Endodermal cell (in vitro differentiated cells): Measurements from ENCODE around the gene RPL21. TPM values are rescaled to one million over a fixed set of nuclear protein-coding genes. Genes with fewer than 3 reads are reported as not detected.

ENCODE experiments used
- DNase-seq: peaks from one replicate; pipeline ENCODE4 v3.0.0-alpha.2; 2017
- H3K27ac ChIP-seq: 2 replicates; pipeline ENCODE4 v1.5.1; 2013; ENCODE audit warnings: mild to moderate bottlenecking, low read depth, low read length, moderate library complexity
- H3K27me3 ChIP-seq: 2 replicates; pipeline ENCODE4 v1.6.1; 2013; ENCODE audit warnings: mild to moderate bottlenecking, low read length, moderate library complexity; ENCODE audit not compliant: insufficient read depth, control insufficient read depth, poor library complexity, severe bottlenecking
- H3K36me3 ChIP-seq: 2 replicates; pipeline ENCODE4 v1.7.0; 2013; ENCODE audit warnings: mild to moderate bottlenecking, low read length, moderate library complexity; ENCODE audit not compliant: control insufficient read depth, insufficient read depth
- H3K4me1 ChIP-seq: one replicate; pipeline ENCODE4 v1.7.0; 2013; ENCODE audit warnings: low read length; ENCODE audit not compliant: control insufficient read depth, insufficient read depth
- H3K4me3 ChIP-seq: 2 replicates; pipeline ENCODE4 v1.5.1; 2013; ENCODE audit warnings: mild to moderate bottlenecking, low read length, moderate library complexity
- H3K9ac ChIP-seq: 2 replicates; pipeline ENCODE4 v1.6.1; 2013; ENCODE audit warnings: mild to moderate bottlenecking, low read length, moderate library complexity; ENCODE audit not compliant: poor library complexity, severe bottlenecking; ENCODE audit errors: extremely low read depth
- H3K9me3 ChIP-seq: 2 replicates; pipeline ENCODE4 v1.6.1; 2013; ENCODE audit warnings: mild to moderate bottlenecking, low read length, moderate library complexity; ENCODE audit not compliant: control insufficient read depth
- H3K27ac Mint-ChIP-seq: 2 replicates; pipeline ENCODE4 v1.8.0; 2020; ENCODE audit warnings: mixed read lengths
- H3K27me3 Mint-ChIP-seq: 2 replicates; pipeline ENCODE4 v1.8.0; 2021; ENCODE audit warnings: mild to moderate bottlenecking, mixed read lengths; ENCODE audit not compliant: insufficient read depth
- H3K36me3 Mint-ChIP-seq: 2 replicates; pipeline ENCODE4 v1.8.0; 2020; ENCODE audit warnings: low read depth, mixed read lengths
- H3K4me1 Mint-ChIP-seq: 2 replicates; pipeline ENCODE4 v1.8.0; 2020; ENCODE audit warnings: mixed read lengths
- H3K4me3 Mint-ChIP-seq: 2 replicates; pipeline ENCODE4 v1.8.0; 2020; ENCODE audit warnings: mild to moderate bottlenecking, moderate library complexity, mixed read lengths
- H3K9me3 Mint-ChIP-seq: 2 replicates; pipeline ENCODE4 v1.8.0; 2020; ENCODE audit warnings: mild to moderate bottlenecking, mixed read lengths
- WGBS, 2 experiments: methylation state at CpG; one replicate each; pipeline versions ENCODE4 v1.1.5 to v1.1.7; 2013; ENCODE audit warnings: missing lambda C conversion rate in 2 of 2, mixed read lengths in 1 of 2; ENCODE audit not compliant: insufficient coverage in 1 of 2, insufficient read length in 1 of 2; 5-methylcytosine and 5-hydroxymethylcytosine counted together
- total RNA-seq, 2 donors: library from RNA; stranded (reverse); fragmentation: NEBNext Ultra II Directional in 1 of 2; extraction: Animal tissue kit (Norgen Biotek cat#: 25700) in 1 of 2; gene quantifications; 2 replicates in 1 of 2; 3 replicates in 1 of 2; pipeline ENCODE4 v1.2.1, GENCODE V29; 2021
- TF ChIP-seq, protein P1 (sequence below): fragments of 200-600 bp; sonication (generic); conservative IDR thresholded peaks from 2 replicates; pipeline ENCODE4 v1.5.0; 2021; ENCODE audit warnings: antibody characterized with exemption, mild to moderate bottlenecking

RPL21 gene
- total RNA-seq, 2 donors from 2014 or later: 882 to 975 TPM

DNA sequence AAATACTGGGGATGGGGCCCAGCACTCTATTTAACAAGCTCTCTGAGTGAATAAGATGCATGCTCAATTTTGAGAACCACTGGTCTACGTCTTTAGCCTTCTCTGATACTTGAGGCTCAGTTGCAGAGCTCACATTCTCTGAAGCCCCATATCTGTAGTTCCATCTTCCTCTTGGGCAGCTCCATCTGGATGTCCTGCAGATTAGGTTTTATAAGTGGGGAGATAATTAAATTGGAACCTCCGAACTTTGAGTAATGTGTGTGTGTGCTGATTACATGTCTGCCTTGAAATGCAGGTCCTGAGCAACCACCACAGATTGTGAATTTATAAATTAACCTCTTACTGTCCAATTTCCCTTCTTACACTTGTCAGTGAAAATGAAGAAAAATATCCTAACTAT, 12.1 kb downstream of the RPL21 start:
- peaks cover 23% of the 10 kb centered on the region for H3K36me3 ChIP-seq
- no peak overlapping the region for H3K4me3 Mint-ChIP-seq
- no peak overlapping the region for H3K9ac ChIP-seq
- H3K27me3 ChIP-seq: no peaks in the 10 kb centered on the region
- no peaks in the 10 kb centered on the region for H3K4me1 ChIP-seq
- TF ChIP-seq, protein P1, sequence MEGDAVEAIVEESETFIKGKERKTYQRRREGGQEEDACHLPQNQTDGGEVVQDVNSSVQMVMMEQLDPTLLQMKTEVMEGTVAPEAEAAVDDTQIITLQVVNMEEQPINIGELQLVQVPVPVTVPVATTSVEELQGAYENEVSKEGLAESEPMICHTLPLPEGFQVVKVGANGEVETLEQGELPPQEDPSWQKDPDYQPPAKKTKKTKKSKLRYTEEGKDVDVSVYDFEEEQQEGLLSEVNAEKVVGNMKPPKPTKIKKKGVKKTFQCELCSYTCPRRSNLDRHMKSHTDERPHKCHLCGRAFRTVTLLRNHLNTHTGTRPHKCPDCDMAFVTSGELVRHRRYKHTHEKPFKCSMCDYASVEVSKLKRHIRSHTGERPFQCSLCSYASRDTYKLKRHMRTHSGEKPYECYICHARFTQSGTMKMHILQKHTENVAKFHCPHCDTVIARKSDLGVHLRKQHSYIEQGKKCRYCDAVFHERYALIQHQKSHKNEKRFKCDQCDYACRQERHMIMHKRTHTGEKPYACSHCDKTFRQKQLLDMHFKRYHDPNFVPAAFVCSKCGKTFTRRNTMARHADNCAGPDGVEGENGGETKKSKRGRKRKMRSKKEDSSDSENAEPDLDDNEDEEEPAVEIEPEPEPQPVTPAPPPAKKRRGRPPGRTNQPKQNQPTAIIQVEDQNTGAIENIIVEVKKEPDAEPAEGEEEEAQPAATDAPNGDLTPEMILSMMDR: no peak
- H3K27me3 Mint-ChIP-seq: peaks cover 16% of the 10 kb centered on the region
- no peak for DNase-seq
- H3K27ac ChIP-seq: peak overlapping the region; percentile 68
- H3K27ac Mint-ChIP-seq: no peak overlapping the region
- peaks cover 20% of the 10 kb centered on the region for H3K36me3 Mint-ChIP-seq
- no peaks in the 10 kb centered on the region for H3K9me3 ChIP-seq
- WGBS, 2 experiments: 80 to 87% methylated on average over 2 of the region's 2 CpGs
- H3K4me1 Mint-ChIP-seq: no peaks in the 10 kb centered on the region
- H3K9me3 Mint-ChIP-seq: no peaks in the 10 kb centered on the region
- no peak overlapping the region for H3K4me3 ChIP-seq

DNA sequence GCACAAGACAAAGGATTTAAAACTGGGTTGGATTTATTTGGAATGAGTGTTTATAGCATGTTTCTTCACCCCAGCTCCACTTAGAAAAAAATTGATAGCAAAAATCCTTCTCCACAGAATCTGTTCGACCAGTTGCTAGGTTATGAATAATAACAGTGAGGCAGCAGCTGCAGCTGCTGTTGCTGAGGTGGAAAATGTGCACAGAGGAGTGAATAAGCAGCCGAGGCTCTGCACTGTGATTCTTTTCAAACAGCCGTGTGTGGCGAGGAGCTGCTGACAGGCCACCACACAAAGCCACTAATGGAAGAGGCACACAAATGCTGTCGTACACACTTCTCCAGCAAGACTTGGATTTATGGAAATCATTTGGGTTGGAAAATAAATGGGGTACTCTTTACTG, 12.8 kb downstream of the RPL21 start:
- Histone ChIP-seq H3K9ac (no peak overlapping the region), H3K9me3 (no peaks in the 10 kb centered on the region), H3K4me3 (no peak overlapping the region), H3K27ac (peak overlapping the region; percentile 68), H3K36me3 (peaks cover 16% of the 10 kb centered on the region), H3K27me3 (peaks cover 3% of the 10 kb centered on the region), H3K4me1 (no peaks in the 10 kb centered on the region)
- TF ChIP-seq, protein P1: no peak
- peaks cover 21% of the 10 kb centered on the region for H3K27me3 Mint-ChIP-seq
- H3K4me1 Mint-ChIP-seq: no peaks in the 10 kb centered on the region
- peaks cover 13% of the 10 kb centered on the region for H3K36me3 Mint-ChIP-seq
- no peak for DNase-seq
- no peak overlapping the region for H3K27ac Mint-ChIP-seq
- H3K9me3 Mint-ChIP-seq: no peaks in the 10 kb centered on the region
- H3K4me3 Mint-ChIP-seq: no peak overlapping the region
- 60 to 93% methylated on average over 1 to 5 of the region's 5 CpGs for WGBS, 2 experiments

DNA sequence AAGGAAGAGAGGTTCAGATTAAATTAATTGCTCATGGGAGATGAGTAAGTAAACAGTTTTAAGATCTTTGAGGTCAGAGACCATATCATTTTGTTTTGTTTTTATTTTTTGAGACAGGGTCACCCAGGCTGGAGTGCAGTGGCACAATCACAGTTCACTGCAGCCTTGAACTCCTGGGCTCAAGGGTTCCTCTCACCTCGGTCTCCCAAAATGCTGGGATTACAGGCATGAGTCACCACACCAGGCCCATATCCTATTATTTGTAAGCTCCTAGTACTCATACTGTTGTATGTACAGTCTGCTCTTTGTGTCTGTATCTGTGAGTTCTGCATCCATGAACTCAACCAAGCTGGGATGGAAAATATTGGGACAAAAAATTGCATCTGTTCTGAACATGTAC, 13.3 kb downstream of the RPL21 start:
- peaks cover 26% of the 10 kb centered on the region for H3K27me3 Mint-ChIP-seq
- TF ChIP-seq, protein P1: no peak
- H3K9me3 Mint-ChIP-seq: no peaks in the 10 kb centered on the region
- no peak for DNase-seq
- H3K27ac Mint-ChIP-seq: no peak overlapping the region
- WGBS, 2 experiments: 81 to 100% methylated on average over 1 of the region's 1 CpG
- no peaks in the 10 kb centered on the region for H3K4me1 ChIP-seq
- no peak overlapping the region for H3K9ac ChIP-seq
- no peak overlapping the region for H3K4me3 ChIP-seq
- H3K4me3 Mint-ChIP-seq: no peak overlapping the region
- peaks cover 8% of the 10 kb centered on the region for H3K27me3 ChIP-seq
- H3K36me3 Mint-ChIP-seq: peaks cover 12% of the 10 kb centered on the region
- no peaks in the 10 kb centered on the region for H3K4me1 Mint-ChIP-seq
- peak overlapping the region; percentile 68 for H3K27ac ChIP-seq
- H3K9me3 ChIP-seq: no peaks in the 10 kb centered on the region
- peaks cover 11% of the 10 kb centered on the region for H3K36me3 ChIP-seq
